Measurements from ENCODE around the gene AHRR.

The AHRR gene

GRCh38 chr5:390623-391491 is 69.3 kb downstream of the AHRR start:
- no peak for DNase-seq (ENCODE audit: low read depth)
- no peak overlapping the region for H3K4me3 ChIP-seq (ENCODE audit: low read depth, low read length)
- TF ChIP-seq CTCF (IDR thresholded peaks at IDR 0.05; ENCODE audit: low read depth, low read length, missing control alignments) = no peak

GRCh38 chr5:392431-392988 is 71.0 kb downstream of the AHRR start:
- peak overlapping the region; percentile 27; the same call in 1 of the 2 replicates for H3K4me3 ChIP-seq (ENCODE audit: low read depth, low read length)
- DNase-seq (ENCODE audit: low read depth) = peak; percentile 90

GRCh38 chr5:393846-394275 is 72.3 kb downstream of the AHRR start:
- H3K4me3 ChIP-seq (ENCODE audit: low read depth, low read length) = no peak overlapping the region
- DNase-seq (ENCODE audit: low read depth) = no peak
- TF ChIP-seq CTCF (IDR thresholded peaks at IDR 0.05; ENCODE audit: low read depth, low read length, missing control alignments) = no peak

More at GRCh38 chr5:392431-392988, 71.0 kb downstream of the AHRR start:
- TF ChIP-seq CTCF (IDR thresholded peaks at IDR 0.05; ENCODE audit: low read depth, low read length, missing control alignments) = no peak

- no peak for DNase-seq (ENCODE audit: low read depth)
- no peak overlapping the region for H3K4me3 ChIP-seq (ENCODE audit: low read depth, low read length)
- no peak for TF ChIP-seq CTCF (IDR thresholded peaks at IDR 0.05; ENCODE audit: low read depth, low read length, missing control alignments)
Measured at GRCh38 chr5:394671-395155, 73.2 kb downstream of the AHRR start.

- DNase-seq (ENCODE audit: low read depth) = no peak
- no peak for TF ChIP-seq CTCF (IDR thresholded peaks at IDR 0.05; ENCODE audit: low read depth, low read length, missing control alignments)
- H3K4me3 ChIP-seq (ENCODE audit: low read depth, low read length) = no peak overlapping the region
Measured at GRCh38 chr5:395156-395920, 73.8 kb downstream of the AHRR start.

- H3K4me3 ChIP-seq (ENCODE audit: low read depth, low read length) = no peak overlapping the region
- no peak for TF ChIP-seq CTCF (IDR thresholded peaks at IDR 0.05; ENCODE audit: low read depth, low read length, missing control alignments)
- DNase-seq (ENCODE audit: low read depth) = no peak
Measured at GRCh38 chr5:395921-396530, 74.5 kb downstream of the AHRR start.
